HG02642 (cell line): ENCODE data around the gene CTRB2.
"Not testable (repeated sequence)": the region's sequence is repeated elsewhere in the genome, so short reads cannot be mapped to it uniquely, and the experiment has no call there.

ENCODE experiments used
- ATAC-seq: cut with Tn5 transposase; IDR thresholded peaks from one replicate; pipeline ENCODE4 v1.9.1; 2021; ENCODE audit warnings: mild to moderate bottlenecking; ENCODE audit not compliant: unreplicated experiment, poor library complexity

Gene CTRB2

GRCh38 chr16:75243667-75244224 is 36.8 kb upstream of the CTRB2 start:
- no peak for ATAC-seq

DNA sequence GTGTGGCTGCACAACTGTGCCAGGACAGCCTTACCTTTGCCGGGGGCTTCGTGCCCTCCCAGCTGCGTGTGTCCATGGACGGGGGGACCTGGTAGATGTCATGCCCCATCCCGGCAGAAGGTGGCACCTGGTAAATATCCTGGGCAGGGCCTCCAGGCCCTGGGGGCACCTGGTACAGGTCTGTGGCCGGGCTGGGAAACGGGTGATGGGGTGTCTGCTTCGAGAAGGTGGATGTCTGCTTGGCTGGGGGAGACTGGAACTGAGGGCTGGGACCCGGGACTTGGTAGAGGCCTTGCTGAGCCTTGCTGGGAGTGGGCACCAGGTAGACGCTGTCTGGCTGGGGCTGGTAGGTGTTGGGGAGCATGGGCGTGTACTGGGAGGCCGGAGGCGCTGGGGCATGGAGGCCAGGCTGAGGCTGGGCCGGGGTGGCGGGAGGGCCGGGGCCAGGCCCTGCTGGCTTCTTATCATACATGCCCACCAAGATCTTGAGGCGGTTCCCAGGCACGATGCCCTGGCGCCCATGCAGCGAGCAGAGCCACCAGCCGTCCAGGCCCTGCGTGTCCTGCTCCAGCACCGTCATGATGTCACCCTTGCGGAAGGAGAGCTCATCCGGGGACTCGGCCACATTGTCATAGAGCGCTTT is 35.6 kb upstream of the CTRB2 start:
- not testable (repeated sequence) for ATAC-seq

DNA sequence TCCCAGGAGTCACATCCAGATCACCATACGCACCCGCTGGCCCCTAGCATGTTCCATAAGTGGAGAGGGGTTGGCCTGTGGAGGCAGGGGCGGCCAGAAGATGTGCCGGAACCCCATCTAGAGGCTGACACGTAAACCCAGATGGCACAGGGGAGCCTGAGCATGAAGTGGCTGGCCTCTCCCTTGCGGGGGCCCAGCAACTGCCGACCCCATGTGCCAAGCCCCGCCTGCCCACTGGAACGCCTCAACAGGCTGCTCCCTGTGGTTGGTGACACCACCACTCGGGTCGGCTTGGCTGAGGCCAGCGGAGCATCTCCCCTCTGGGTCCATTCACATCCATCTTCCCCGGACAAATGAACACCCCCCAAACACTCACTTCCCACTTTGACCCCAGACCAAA is 35.0 kb upstream of the CTRB2 start:
- no peak for ATAC-seq

- no peak for ATAC-seq
These were observed 34.5 kb upstream of the CTRB2 start for GRCh38 chr16:75241412-75241811.

- not testable (repeated sequence) for ATAC-seq
These were observed 33.7 kb upstream of the CTRB2 start for GRCh38 chr16:75240633-75241032.

DNA sequence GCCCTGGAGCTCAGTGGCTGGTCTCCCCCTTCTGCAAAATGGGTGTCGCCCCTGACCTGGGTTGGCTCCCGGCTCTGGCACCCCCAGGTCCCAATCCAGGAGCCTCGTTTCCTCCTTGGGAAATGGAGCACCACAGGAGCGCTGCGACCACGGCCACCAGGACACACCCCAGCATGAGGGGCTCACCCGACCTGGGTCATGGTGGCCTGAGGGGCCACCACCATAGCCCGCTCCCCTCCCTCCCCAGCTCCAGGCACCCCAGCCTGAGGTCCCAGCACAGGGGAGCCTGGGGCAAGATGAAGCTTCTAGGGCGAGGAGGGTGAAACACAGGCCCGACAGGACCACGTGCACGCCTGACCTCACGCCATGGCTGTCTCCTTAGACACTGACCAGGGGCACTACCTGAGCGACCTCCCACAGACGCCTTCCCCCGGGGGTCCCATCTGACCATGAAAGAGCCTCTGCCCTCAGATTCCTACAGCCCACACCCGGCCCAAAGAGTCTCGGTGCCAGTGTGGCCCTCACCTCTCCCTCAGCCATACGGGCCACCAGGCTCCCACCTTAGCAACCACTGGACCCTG is 32.7 kb upstream of the CTRB2 start:
- ATAC-seq, result no peak

DNA sequence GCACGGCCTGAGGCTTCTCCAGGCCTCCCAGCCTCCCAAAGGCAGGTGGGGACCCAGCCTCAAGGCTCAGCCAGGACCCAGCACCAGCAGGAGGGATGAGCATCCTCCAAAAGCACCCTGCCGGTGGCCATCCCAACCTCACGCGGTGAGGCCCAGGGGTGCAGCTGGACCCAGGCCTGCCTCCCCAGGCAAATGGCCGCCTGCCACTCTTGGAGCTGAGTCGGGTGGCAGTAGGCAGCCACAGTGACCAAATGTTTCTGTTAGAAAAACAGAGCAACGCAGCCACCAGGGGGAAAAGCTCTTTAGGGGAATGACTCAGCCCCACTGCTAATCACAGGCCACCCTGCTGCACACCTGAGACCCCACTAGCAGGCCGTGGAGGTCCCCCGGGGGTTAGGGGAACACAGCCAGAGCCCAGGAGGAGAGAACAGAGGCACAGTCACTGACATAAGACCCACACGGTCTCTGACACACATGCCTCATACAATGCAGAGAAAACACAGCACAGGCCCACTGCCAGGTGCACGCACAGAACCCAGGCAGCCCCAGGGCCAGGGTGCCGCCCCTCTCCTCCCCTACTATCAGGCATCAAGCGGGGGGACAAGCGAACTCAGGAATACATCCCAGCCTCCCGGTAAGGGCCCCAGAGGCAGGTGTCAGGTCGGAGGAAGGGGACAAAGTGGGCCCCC is 32.0 kb upstream of the CTRB2 start:
- no peak for ATAC-seq

DNA sequence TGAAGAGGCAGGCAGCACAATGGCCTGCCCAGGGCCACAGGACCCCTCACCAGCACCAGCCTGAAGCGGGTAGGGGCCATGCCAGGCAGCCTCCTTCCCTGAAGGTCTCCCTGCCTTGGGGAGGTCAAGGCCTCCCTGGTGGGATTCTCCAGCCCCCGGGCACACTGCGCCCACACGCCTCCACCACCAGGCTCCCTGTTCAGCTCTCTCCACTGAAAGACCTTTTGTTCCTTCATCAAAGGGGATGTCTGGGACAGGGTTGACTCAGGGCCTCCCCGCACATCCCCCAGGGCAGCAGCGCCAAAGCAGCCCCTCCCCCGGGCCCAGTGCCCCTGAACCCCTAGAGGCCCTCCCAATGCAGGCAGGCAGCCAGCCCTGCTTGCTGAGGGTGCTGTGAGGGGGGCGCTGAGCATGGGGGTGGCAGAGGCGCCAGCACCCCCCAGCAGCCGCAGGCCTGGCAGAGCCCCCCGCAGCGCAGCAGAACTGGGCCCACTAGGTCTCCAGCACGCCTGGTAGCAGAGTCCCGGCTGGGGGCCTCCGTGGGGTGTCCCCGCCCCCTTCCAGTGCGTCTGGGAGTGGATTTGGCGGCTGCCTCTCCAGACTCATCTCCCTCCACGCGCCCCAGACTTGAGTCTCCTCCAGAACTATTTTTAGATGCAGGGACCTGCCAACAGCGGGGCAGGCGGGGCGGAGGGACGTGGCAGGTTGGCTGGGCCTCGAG is 31.3 kb upstream of the CTRB2 start:
- no peak for ATAC-seq

DNA sequence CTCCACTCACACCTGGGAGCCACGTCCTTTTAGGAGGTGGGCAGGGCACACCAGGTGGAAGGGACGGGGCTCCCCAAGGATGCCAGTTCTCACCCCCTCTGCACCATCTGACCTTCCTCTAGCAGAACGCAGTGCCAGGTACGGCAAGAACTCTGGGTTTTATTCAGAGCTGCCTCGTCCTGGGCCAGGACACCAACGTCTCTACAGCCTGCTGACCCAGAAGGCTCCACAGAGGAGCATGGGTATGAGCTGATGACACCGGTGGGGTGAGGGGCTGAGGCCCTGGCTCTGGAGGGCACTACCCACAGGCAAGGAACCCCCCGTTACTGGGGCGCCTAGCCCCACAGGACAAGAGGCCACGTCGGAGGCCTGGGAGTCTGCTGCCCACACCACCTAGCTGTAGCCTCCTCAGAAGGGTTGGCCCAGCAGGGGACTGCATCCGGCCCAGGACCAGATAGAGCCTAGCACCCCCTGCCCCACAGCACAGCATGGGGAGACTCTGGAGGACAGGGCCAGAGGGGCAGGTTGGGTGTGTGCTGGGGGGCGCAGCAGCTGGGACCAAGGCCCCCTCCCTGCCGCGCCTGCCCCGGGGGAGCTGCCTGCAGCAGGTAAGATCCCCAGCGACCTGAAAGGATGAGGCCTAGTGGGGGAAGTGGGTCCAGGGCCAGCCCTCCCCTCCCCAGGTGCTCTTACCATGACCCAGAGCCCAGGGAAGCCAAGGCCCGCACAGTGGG is 30.6 kb upstream of the CTRB2 start:
- ATAC-seq, result no peak

DNA sequence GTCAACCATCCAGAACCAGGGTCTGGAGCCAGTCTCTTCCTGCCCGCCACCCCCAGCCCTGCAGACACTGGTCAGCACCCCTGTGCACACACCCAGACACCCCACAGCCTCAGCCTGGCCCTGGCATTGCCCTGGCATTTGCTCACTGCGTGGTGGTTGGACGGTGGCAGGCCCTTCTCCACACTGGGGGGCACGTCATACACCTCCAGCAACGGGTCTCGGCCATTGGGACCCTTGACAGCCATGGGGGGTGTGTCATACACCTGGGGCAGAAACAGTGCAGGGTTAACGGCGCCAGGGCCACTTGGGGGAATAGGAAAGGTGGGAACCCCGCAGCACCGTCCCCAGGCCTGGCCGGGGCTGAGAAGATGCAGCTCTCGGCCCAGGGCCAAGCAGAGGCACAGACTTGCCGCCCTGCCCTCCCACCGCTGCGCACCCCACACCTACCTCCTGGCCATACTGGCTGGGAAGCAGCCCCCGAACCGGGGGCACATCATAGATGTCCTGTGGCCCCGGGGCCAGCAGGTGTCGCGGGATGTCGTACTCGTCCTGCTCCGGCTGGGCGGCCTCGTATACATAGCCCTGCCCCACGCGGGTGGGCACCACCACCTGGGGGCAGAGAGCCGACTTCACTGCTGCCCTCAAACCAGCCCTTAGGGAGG is 29.9 kb upstream of the CTRB2 start:
- ATAC-seq, result no peak

- ATAC-seq, result no peak
These were observed 29.3 kb upstream of the CTRB2 start for GRCh38 chr16:75236232-75236631.

DNA sequence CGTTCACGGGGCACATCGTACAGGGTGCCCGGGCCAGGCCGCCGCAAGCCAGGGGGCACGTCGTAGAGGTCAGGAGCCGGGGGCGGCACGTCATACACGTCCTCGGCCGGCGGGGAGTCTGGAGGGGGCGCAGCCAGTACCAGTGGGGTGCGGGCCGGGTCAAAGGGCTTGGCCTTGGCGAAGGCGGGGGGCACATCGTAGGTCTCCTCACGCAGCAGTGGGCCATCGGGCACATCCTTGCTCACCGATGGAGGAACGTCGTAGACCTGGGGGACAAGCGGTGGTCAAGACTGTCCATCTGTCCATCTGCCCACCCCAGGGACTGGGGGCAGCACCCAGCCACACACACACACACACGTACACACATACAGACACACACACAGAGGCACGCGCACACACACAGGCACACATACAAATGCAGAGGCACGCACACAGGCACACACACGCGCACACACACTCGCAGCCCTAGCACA is 28.8 kb upstream of the CTRB2 start:
- no peak for ATAC-seq

GRCh38 chr16:75234856-75235696 is 28.1 kb upstream of the CTRB2 start:
- ATAC-seq, result no peak

- no peak for ATAC-seq
These were observed 26.6 kb upstream of the CTRB2 start for GRCh38 chr16:75233611-75233938.

DNA sequence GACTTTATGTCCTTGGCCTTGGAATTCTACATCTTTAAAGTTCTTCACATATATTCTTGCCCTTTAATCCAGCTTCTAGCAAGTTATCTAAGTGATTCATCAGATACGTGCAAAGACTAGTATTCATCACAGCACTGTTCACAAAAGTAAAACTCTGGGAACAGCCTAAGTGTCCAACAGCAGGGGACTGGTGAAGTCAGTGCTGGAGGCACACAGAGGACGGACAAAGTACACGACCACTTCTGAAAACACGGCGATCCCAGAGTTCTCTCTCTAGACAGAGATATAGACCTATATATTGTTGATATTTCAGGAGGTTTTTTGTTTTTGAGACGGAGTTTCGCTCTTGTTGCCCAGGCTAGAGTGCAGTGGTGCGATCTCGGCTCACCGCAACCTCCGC is 24.6 kb upstream of the CTRB2 start:
- no peak for ATAC-seq

DNA sequence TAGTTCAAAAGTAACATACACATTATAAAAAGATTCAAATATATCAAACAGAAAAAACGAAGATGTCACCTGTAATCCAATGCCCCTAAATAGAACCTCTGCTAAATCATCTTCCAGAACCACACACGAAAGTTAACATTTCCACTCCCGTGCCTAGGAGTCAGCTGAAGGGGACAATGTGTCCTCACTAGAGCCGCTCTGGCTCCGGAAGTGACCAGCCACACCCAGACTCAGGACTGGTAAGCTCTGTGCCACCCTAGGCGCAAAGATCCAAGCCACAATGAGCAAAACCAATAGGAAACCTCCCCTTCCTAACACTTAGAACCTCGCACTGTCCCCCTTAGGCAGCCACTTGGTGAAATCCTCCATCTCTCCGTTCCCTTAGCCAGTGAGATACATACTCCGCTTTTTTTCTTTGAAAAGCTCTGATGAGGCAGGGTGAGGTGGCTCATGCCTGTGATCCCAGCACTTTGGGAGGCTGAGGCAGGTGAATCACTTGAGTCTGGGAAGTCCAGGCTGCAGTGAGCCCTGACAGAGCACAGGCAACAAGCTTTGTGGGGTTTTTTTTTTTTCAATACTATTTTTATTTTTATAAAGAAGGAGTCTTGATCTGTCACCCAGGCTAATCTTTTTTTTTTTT is 23.6 kb upstream of the CTRB2 start:
- no peak for ATAC-seq

GRCh38 chr16:75229172-75230031 is 22.4 kb upstream of the CTRB2 start:
- ATAC-seq, result no peak
